SK-N-SH treated with all-trans-retinoic acid at 6 μM for 48 hours (cell line): ENCODE results near the gene C1RL.

Experiments
- ATAC-seq: fragments of 200-7000 bp; cut with Tn5 transposase; 3 replicates; pipeline ENCODE4 v1.9.1; 2020; ENCODE audit warnings: mild to moderate bottlenecking, moderate library complexity
- ARNTL ChIP-seq: fragments of 450-650 bp; formaldehyde crosslinking; IDR thresholded peaks from 2 replicates; pipeline ENCODE4 v1.5.0; 2020; ENCODE audit warnings: low read depth, mild to moderate bottlenecking, moderate library complexity, borderline replicate concordance
- BACH2 ChIP-seq: fragments of 250-450 bp; sonication (Bioruptor Pico); IDR thresholded peaks from 2 replicates; pipeline ENCODE4 v1.9.0; 2021; ENCODE audit warnings: mild to moderate bottlenecking, borderline replicate concordance
- CSDC2 ChIP-seq: fragments of 250-450 bp; sonication (Bioruptor Pico); IDR thresholded peaks from 2 replicates; pipeline ENCODE4 v1.5.0; 2020; ENCODE audit warnings: mild to moderate bottlenecking, moderate library complexity
- ESRRG ChIP-seq: fragments of 250-450 bp; sonication (Bioruptor Pico); IDR thresholded peaks from 2 replicates; pipeline ENCODE4 v1.6.1; 2021; ENCODE audit warnings: mild to moderate bottlenecking
- GLIS3 ChIP-seq: fragments of 250-450 bp; sonication (Bioruptor Pico); IDR thresholded peaks from 2 replicates; pipeline ENCODE4 v1.5.0; 2020; ENCODE audit warnings: mild to moderate bottlenecking, moderate library complexity
- ISL1 ChIP-seq: fragments of 250-450 bp; sonication (Bioruptor Pico); IDR thresholded peaks from 2 replicates; pipeline ENCODE4 v2.1.2; 2022; ENCODE audit warnings: mild to moderate bottlenecking, moderate library complexity
- PPARA ChIP-seq: fragments of 250-450 bp; sonication (Bioruptor Pico); IDR thresholded peaks from 2 replicates; pipeline ENCODE4 v1.5.0; 2020; ENCODE audit warnings: mild to moderate bottlenecking, borderline replicate concordance
- SNAI2 ChIP-seq: fragments of 250-450 bp; sonication (Bioruptor Pico); IDR thresholded peaks from 2 replicates; pipeline ENCODE4 v1.5.0; 2020; ENCODE audit warnings: mild to moderate bottlenecking, moderate library complexity
- TCF4 ChIP-seq: fragments of 250-450 bp; sonication (Bioruptor Pico); IDR thresholded peaks from 2 replicates; pipeline ENCODE4 v1.8.0; 2021; ENCODE audit warnings: mild to moderate bottlenecking, moderate library complexity, borderline replicate concordance
- TOX ChIP-seq: fragments of 250-450 bp; sonication (Bioruptor Pico); IDR thresholded peaks from 2 replicates; pipeline ENCODE4 v1.8.0; 2021; ENCODE audit warnings: mild to moderate bottlenecking, moderate library complexity, borderline replicate concordance
- ZFP30 ChIP-seq: fragments of 450-650 bp; formaldehyde crosslinking; IDR thresholded peaks from 2 replicates; pipeline ENCODE4 v1.5.0; 2022; ENCODE audit warnings: mild to moderate bottlenecking, moderate library complexity
- ZNF565 ChIP-seq: fragments of 450-650 bp; formaldehyde crosslinking; conservative IDR thresholded peaks from 2 replicates; pipeline ENCODE4 v1.5.0; 2020; ENCODE audit warnings: low read depth, mild to moderate bottlenecking, moderate library complexity
- ZNF70 ChIP-seq: fragments of 450-650 bp; formaldehyde crosslinking; IDR thresholded peaks from 2 replicates; pipeline ENCODE4 v1.5.0; 2020; ENCODE audit warnings: mild to moderate bottlenecking, moderate library complexity
- ZNF8 ChIP-seq: fragments of 450-650 bp; formaldehyde crosslinking; IDR thresholded peaks from 2 replicates; pipeline ENCODE4 v1.5.0; 2020; ENCODE audit warnings: mild to moderate bottlenecking, moderate library complexity
- TF ChIP-seq, protein P1 (sequence below): fragments of 250-450 bp; sonication (Bioruptor Pico); IDR thresholded peaks from 2 replicates; pipeline ENCODE4 v1.8.0; 2020; ENCODE audit warnings: mild to moderate bottlenecking, moderate library complexity, borderline replicate concordance
- TF ChIP-seq, protein P2 (sequence below): fragments of 250-450 bp; sonication (Bioruptor Pico); IDR thresholded peaks from 2 replicates; pipeline ENCODE4 v1.5.0; 2020; ENCODE audit warnings: mild to moderate bottlenecking, moderate library complexity
- TF ChIP-seq, protein P3 (sequence below): fragments of 250-450 bp; sonication (Bioruptor Pico); IDR thresholded peaks from 2 replicates; pipeline ENCODE4 v1.5.1; 2021; ENCODE audit warnings: mild to moderate bottlenecking, moderate library complexity

Gene C1RL

DNA sequence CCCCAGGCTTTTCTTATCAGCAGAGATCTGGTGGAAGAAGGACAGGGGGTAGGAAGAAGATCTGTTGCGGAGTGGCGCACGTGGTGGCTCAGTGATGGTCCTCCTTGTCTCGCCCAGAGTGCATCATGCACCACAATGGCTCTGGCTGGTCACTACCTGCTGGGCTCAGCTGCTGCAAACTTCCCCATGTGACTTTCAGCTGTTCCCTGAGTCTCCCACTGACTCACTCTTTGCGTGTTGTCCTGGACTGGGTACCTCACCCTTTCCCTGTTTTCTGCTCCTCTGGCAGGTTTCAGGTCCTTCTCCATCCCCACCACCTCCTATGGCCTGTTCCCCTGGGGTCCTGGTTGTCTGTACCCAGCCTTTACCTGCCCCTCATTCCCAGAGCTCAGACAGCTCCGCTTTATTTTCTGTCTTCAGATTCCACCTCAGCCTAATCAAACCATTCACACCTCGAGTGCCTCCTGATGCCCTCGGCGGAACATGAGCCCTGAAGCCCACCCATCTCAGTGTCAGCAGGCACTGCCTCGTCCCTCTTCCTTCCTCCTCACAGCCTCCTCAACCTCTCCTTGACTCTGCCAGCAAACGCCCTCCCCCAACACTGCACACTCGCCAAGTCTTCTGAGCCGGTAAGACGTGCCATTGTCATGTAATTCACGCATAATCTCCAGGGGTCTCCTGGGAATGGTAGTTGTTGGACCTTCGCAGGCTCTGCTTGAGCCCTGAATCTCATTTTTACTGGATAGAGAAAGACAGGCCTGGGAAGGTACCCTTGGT is 18.6 kb downstream of the C1RL start:
- ATAC-seq: no peak
- TF ChIP-seq ZNF565 (CRISPR knock-in tag) (no peak), ZNF70 (CRISPR knock-in tag) (no peak), TCF4 (CRISPR knock-in tag) (no peak), SNAI2 (no peak), BACH2 (CRISPR knock-in tag) (no peak), ZFP30 (CRISPR knock-in tag) (no peak), PPARA (CRISPR knock-in tag) (no peak)

DNA sequence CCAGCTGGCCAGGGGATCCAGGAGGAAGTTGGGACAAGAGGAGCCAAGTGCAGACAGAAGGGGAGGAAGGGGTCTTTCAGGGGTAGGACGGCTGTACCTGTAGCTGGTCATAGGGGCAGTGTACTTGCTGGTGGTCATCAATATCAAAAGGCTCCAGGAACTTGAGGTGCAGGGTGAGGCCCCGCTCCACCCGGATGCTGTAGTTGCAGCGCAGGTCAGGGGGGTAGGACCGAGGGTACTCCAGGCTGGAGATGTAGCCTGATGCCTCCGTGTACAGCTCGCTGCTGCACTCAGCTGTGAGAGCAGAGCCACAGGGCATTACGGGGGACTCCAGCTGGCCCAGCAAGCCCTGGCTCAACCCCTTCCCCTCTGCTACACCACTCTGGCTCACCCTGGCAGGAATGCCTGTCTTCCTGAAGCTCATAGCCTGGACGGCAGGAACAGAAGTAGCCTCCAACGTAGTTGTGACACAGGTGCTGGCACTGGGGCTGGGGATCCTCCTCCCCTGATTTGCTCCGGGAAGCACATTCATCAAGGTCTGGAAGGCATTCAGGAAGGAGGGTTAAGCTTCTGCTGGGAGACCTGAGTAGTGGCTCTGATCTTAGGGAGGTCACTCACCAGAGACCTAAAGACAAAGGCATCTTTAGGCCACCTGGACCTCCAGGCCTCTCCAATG is 19.7 kb downstream of the C1RL start:
- TF ChIP-seq BACH2 (CRISPR knock-in tag) (no peak), ZNF8 (CRISPR knock-in tag) (no peak), CSDC2 (CRISPR knock-in tag) (no peak), ZNF70 (CRISPR knock-in tag) (no peak), ARNTL (CRISPR knock-in tag) (no peak), TOX (CRISPR knock-in tag) (no peak), ISL1 (no peak), ZFP30 (CRISPR knock-in tag) (no peak), SNAI2 (no peak)
- TF ChIP-seq, protein P1, sequence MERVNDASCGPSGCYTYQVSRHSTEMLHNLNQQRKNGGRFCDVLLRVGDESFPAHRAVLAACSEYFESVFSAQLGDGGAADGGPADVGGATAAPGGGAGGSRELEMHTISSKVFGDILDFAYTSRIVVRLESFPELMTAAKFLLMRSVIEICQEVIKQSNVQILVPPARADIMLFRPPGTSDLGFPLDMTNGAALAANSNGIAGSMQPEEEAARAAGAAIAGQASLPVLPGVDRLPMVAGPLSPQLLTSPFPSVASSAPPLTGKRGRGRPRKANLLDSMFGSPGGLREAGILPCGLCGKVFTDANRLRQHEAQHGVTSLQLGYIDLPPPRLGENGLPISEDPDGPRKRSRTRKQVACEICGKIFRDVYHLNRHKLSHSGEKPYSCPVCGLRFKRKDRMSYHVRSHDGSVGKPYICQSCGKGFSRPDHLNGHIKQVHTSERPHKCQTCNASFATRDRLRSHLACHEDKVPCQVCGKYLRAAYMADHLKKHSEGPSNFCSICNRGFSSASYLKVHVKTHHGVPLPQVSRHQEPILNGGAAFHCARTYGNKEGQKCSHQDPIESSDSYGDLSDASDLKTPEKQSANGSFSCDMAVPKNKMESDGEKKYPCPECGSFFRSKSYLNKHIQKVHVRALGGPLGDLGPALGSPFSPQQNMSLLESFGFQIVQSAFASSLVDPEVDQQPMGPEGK (CRISPR knock-in tag): no peak
- TF ChIP-seq, protein P2, sequence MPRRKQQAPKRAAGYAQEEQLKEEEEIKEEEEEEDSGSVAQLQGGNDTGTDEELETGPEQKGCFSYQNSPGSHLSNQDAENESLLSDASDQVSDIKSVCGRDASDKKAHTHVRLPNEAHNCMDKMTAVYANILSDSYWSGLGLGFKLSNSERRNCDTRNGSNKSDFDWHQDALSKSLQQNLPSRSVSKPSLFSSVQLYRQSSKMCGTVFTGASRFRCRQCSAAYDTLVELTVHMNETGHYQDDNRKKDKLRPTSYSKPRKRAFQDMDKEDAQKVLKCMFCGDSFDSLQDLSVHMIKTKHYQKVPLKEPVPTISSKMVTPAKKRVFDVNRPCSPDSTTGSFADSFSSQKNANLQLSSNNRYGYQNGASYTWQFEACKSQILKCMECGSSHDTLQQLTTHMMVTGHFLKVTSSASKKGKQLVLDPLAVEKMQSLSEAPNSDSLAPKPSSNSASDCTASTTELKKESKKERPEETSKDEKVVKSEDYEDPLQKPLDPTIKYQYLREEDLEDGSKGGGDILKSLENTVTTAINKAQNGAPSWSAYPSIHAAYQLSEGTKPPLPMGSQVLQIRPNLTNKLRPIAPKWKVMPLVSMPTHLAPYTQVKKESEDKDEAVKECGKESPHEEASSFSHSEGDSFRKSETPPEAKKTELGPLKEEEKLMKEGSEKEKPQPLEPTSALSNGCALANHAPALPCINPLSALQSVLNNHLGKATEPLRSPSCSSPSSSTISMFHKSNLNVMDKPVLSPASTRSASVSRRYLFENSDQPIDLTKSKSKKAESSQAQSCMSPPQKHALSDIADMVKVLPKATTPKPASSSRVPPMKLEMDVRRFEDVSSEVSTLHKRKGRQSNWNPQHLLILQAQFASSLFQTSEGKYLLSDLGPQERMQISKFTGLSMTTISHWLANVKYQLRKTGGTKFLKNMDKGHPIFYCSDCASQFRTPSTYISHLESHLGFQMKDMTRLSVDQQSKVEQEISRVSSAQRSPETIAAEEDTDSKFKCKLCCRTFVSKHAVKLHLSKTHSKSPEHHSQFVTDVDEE (CRISPR knock-in tag): no peak
- no peak for ATAC-seq

DNA sequence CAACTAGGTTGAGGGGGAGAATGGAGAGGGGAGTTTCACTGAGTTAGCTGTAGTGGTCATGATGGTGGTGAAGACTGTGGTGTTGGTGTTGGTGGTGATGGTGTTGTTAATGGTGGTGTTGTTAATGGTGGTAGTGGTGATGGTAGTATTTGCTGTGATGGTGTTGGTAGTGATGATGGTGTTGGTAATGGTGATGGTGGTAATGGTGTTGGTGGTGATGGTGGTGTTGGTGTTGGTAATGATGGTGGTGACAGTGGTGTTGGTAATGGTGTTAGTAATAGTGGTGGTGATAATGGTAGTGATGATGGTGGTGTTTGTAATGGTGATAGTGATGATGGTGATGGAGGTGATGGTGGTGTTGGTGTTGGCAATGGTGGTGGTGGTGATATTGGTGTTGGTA is 25.9 kb downstream of the C1RL start:
- no peak for ATAC-seq

More for the DNA sequence above, 25.9 kb downstream of the C1RL start:
- TF ChIP-seq SNAI2 (no peak), BACH2 (CRISPR knock-in tag) (no peak), TOX (CRISPR knock-in tag) (no peak), ARNTL (CRISPR knock-in tag) (no peak), GLIS3 (CRISPR knock-in tag) (no peak), ESRRG (CRISPR knock-in tag) (no peak), ZNF8 (CRISPR knock-in tag) (no peak), TCF4 (CRISPR knock-in tag) (no peak)
- TF ChIP-seq, protein P2 (CRISPR knock-in tag): no peak
- TF ChIP-seq, protein P1 (CRISPR knock-in tag): no peak
- TF ChIP-seq, protein P3, sequence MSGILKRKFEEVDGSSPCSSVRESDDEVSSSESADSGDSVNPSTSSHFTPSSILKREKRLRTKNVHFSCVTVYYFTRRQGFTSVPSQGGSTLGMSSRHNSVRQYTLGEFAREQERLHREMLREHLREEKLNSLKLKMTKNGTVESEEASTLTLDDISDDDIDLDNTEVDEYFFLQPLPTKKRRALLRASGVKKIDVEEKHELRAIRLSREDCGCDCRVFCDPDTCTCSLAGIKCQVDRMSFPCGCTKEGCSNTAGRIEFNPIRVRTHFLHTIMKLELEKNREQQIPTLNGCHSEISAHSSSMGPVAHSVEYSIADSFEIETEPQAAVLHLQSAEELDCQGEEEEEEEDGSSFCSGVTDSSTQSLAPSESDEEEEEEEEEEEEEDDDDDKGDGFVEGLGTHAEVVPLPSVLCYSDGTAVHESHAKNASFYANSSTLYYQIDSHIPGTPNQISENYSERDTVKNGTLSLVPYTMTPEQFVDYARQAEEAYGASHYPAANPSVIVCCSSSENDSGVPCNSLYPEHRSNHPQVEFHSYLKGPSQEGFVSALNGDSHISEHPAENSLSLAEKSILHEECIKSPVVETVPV (CRISPR knock-in tag): no peak
